AG04449 (cell line): ENCODE results near the gene ABL2.

Experiments
- CTCF ChIA-PET: fragments of 350-600 bp; formaldehyde crosslinking; extraction: SDS; loops from one replicate; lab custom pipeline; 2021; ENCODE audit warnings: antibody characterized with exemption; lab: Yijun Ruan, JAX
- POLR2A ChIA-PET: fragments of 400-600, 350-600 bp; formaldehyde crosslinking; extraction: SDS; loops from one replicate; lab custom pipeline; 2020; ENCODE audit warnings: antibody characterized with exemption, inconsistent platforms; lab: Yijun Ruan, JAX
- DNase-seq: peaks from one replicate; pipeline ENCODE4 v3.0.0-alpha.2; 2010; ENCODE audit warnings: low read depth, low spot score
- H3K4me3 ChIP-seq: 2 replicates; pipeline ENCODE4 v1.5.1; 2011; ENCODE audit warnings: low read depth, mild to moderate bottlenecking, control low read depth, low read length
- CTCF ChIP-seq: IDR thresholded peaks from one replicate; pipeline ENCODE4 v1.5.1; 2011; ENCODE audit warnings: mild to moderate bottlenecking, moderate library complexity, low read length, control low read depth, inconsistent platforms; ENCODE audit not compliant: insufficient read depth; ENCODE audit errors: missing control alignments

The ABL2 gene

GRCh38 chr1:179089827-179090482, 139.5 kb downstream of the ABL2 start:
- POLR2A ChIA-PET = no interaction called here
- no peak for DNase-seq
- no peak for TF ChIP-seq CTCF
- no peak overlapping the region for H3K4me3 ChIP-seq
- CTCF ChIA-PET = interaction anchor here (1.0 to 1.7 kb wide), 4 partner anchors 31 to 276 kb away, joined by 3 to 6 read pairs (median 4); partner anchors contain the start of gene AXDND1

GRCh38 chr1:179087665-179088064, 141.8 kb downstream of the ABL2 start:
- DNase-seq = no peak
- POLR2A ChIA-PET = interaction anchor here (1.0 kb wide), 1 partner anchor 40 kb away, joined by 3 read pairs; no protein-coding TSS in a partner anchor
- TF ChIP-seq CTCF = no peak
- CTCF ChIA-PET = interaction anchor here (1.2 to 2.0 kb wide), 2 partner anchors 9 to 283 kb away, joined by 4 to 5 read pairs; no protein-coding TSS in a partner anchor
- no peak overlapping the region for H3K4me3 ChIP-seq

GRCh38 chr1:179083533-179083932, 145.9 kb downstream of the ABL2 start:
- ChIA-PET CTCF (interaction anchor here (0.9 to 2.0 kb wide), 3 partner anchors 11 to 551 kb away, joined by 3 to 6 read pairs (median 3); no protein-coding TSS in a partner anchor), POLR2A (no interaction called here)
- DNase-seq = no peak
- no peak for TF ChIP-seq CTCF
- H3K4me3 ChIP-seq = no peak overlapping the region

DNA sequence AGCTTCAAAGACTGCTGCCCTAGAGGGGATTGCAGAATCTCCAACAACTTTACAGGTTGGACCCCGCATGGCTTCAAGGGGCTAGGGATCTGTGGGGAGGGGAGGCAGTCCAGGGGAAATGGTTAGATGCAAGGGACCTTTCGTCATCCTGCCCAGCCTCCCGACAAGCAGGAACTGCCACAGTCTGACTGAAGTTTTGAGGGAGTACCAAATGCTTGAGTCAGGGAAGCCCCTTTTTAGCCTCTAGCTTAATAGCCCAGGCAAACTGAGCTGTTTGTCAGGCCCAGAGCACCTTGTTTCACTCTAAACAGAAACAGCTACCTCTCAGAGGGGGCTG, 146.5 kb downstream of the ABL2 start:
- ChIA-PET CTCF (interaction anchor here (1.7 to 2.0 kb wide), 2 partner anchors 110 to 550 kb away, joined by 5 to 6 read pairs; no protein-coding TSS in a partner anchor), POLR2A (interaction anchor here (1.1 to 1.7 kb wide), 3 partner anchors 45 to 211 kb away, joined by 3 to 7 read pairs (median 5); partner anchors contain the start of gene SOAT1)
- no peak for DNase-seq
- peak overlapping the region; percentile 86 for H3K4me3 ChIP-seq
- no peak for TF ChIP-seq CTCF

- DNase-seq = no peak
- TF ChIP-seq CTCF = no peak
- ChIA-PET CTCF (interaction anchor here (1.7 to 7.4 kb wide), 3 partner anchors 111 to 550 kb away, joined by 5 to 76 read pairs (median 6); no protein-coding TSS in a partner anchor), POLR2A (interaction anchor here (1.0 to 1.7 kb wide), 4 partner anchors 24 to 211 kb away, joined by 3 to 7 read pairs (median 4); partner anchors contain the start of gene SOAT1)
- peak overlapping the region; percentile 86 for H3K4me3 ChIP-seq
Observed at GRCh38 chr1:179082333-179082998, 147.0 kb downstream of the ABL2 start.

DNA sequence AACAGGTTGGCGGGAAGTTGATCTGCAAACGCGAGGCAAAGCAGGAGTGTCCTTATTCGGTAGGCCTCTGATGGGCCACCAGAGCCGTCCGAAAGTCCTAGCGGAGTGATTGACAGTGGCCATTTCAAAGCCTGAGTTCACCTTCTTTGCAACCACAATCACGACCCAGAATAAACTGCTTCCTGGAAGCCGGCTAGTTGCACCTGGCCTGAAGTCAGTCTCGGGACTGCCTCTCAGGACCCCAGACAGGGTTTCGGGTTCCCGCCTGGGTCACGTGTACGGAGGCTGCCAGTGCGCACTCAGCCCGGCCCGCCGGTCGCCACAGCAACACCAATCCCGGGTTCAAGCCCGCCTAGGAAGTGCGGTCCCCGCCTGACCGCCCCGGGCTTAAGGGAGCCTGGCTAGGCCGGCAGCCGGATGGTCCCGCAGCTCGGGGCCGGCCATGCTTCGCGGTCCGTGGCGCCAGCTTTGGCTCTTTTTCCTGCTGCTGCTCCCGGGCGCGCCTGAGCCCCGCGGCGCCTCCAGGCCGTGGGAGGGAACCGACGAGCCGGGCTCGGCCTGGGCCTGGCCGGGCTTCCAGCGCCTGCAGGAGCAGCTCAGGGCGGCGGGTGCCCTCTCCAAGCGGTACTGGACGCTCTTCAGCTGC, 147.7 kb downstream of the ABL2 start, which contains the start of gene TOR3A:
Gene TOR3A, plus strand, starts transcription at position 384 of the 646 bp plus-strand sequence. Its CDS starts 59 bp downstream, at position 443.
- ChIA-PET CTCF (interaction anchor here (0.7 to 7.4 kb wide), 6 partner anchors 12 to 733 kb away, joined by 3 to 76 read pairs (median 5); no protein-coding TSS in a partner anchor), POLR2A (interaction anchor here (1.0 to 1.7 kb wide), 4 partner anchors 23 to 212 kb away, joined by 3 to 7 read pairs (median 4); partner anchors contain the start of gene SOAT1)
- peak within 1 kb of the TSS; percentile 86 for H3K4me3 ChIP-seq
- DNase-seq = peak; percentile 29
- TF ChIP-seq CTCF = no peak
